H1 (cell line): ENCODE results near the gene TCEA3. TPM values are rescaled to one million over a fixed set of nuclear protein-coding genes. Genes with fewer than 3 reads are reported as not detected.

Experiments used
- CTCF ChIA-PET: fragments of 300-600 bp; sonication (Branson Sonifier 250); formaldehyde crosslinking; loops from one replicate; lab custom pipeline; 2021; ENCODE audit not compliant: partially characterized antibody; lab: Charles Lee
- POLR2A ChIA-PET: fragments of 300-600 bp; sonication (Branson Sonifier 250); formaldehyde crosslinking; loops from one replicate; lab custom pipeline; 2021; ENCODE audit warnings: inconsistent platforms; ENCODE audit not compliant: partially characterized antibody; lab: Charles Lee
- DNase-seq, 2 experiments: peaks; one replicate each; pipeline versions ENCODE4 v3.0.0 to v3.0.0-alpha.2; 2010 to 2022; ENCODE audit warnings: low spot score in 2 of 2, low read depth in 1 of 2, mixed read lengths in 1 of 2
- FAIRE-seq: peaks from 2 replicates; lab custom pipeline; 2011; peaks lifted over from hg19 to GRCh38; lab: Jason Lieb, UNC
- H2AFZ ChIP-seq: 2 replicates; pipeline ENCODE4 v1.8.1; 2012; ENCODE audit warnings: low read length, inconsistent platforms
- H2AK5ac ChIP-seq: 2 replicates; pipeline ENCODE4 v1.6.1; 2013; ENCODE audit warnings: low read depth, low read length
- H2BK120ac ChIP-seq: replicated peaks from 2 replicates; pipeline ENCODE3; 2013; ENCODE audit warnings: low read depth, low read length, inconsistent platforms
- H2BK12ac ChIP-seq: 2 replicates; pipeline ENCODE4 v1.6.1; 2013; ENCODE audit warnings: low read depth, low read length
- H2BK15ac ChIP-seq: 2 replicates; pipeline ENCODE4 v1.6.1; 2013; ENCODE audit warnings: low read length
- H2BK20ac ChIP-seq: 2 replicates; pipeline ENCODE4 v1.6.1; 2013; ENCODE audit warnings: low read length
- H2BK5ac ChIP-seq: 2 replicates; pipeline ENCODE4 v1.6.1; 2013; ENCODE audit warnings: low read depth, low read length
- H3K14ac ChIP-seq: 2 replicates; pipeline ENCODE4 v1.6.1; 2013; ENCODE audit warnings: inconsistent platforms; ENCODE audit not compliant: insufficient read length
- H3K18ac ChIP-seq: 2 replicates; pipeline ENCODE4 v1.6.1; 2013; ENCODE audit warnings: low read length; ENCODE audit errors: extremely low read depth
- H3K23ac ChIP-seq: 2 replicates; pipeline ENCODE4 v1.6.1; 2013; ENCODE audit warnings: inconsistent platforms; ENCODE audit not compliant: insufficient read length
- H3K23me2 ChIP-seq: 2 replicates; pipeline ENCODE4 v1.6.1; 2013; ENCODE audit warnings: low read depth, low read length
- H3K27ac ChIP-seq: 2 replicates; pipeline ENCODE4 v1.6.1; 2011; ENCODE audit warnings: low read depth, low read length, inconsistent platforms
- H3K27me3 ChIP-seq, 4 experiments: replicated peaks in 1 of 4; 1 replicate in 1 of 4; 2 replicates in 3 of 4; pipeline versions ENCODE4 v1.6.1 to v1.8.1; 2011 to 2013; ENCODE audit warnings: low read length in 3 of 4, mild to moderate bottlenecking in 3 of 4, inconsistent platforms in 2 of 4, mixed read lengths in 2 of 4, moderate library complexity in 1 of 4; ENCODE audit not compliant: control insufficient read depth in 3 of 4, insufficient read depth in 3 of 4; ENCODE audit errors: extremely low read depth in 1 of 4
- H3K36me3 ChIP-seq, 4 experiments: 2 replicates each; pipeline versions ENCODE4 v1.6.1 to v1.8.1; 2011 to 2013; ENCODE audit warnings: mild to moderate bottlenecking in 4 of 4, low read length in 3 of 4, moderate library complexity in 2 of 4, control low read depth in 1 of 4, inconsistent platforms in 1 of 4; ENCODE audit not compliant: insufficient read depth in 4 of 4, control insufficient read depth in 2 of 4
- H3K4ac ChIP-seq: replicated peaks from 2 replicates; pipeline ENCODE3; 2013; ENCODE audit warnings: low read length, low read depth, mixed read lengths, inconsistent platforms; ENCODE audit not compliant: insufficient read length
- H3K4me1 ChIP-seq, 4 experiments: replicated peaks in 1 of 4; 1 replicate in 1 of 4; 2 replicates in 3 of 4; pipeline versions ENCODE4 v1.6.1 to v1.8.1; 2011 to 2013; ENCODE audit warnings: low read length in 3 of 4, inconsistent platforms in 2 of 4, mixed read lengths in 1 of 4; ENCODE audit not compliant: insufficient read depth in 4 of 4, control insufficient read depth in 3 of 4
- H3K4me2 ChIP-seq, 2 experiments: 2 replicates each; pipeline versions ENCODE4 v1.6.1 to v1.8.1; 2011 to 2013; ENCODE audit warnings: low read depth in 2 of 2, low read length in 2 of 2, control low read depth in 1 of 2, inconsistent platforms in 1 of 2, mild to moderate bottlenecking in 1 of 2; ENCODE audit not compliant: insufficient read depth in 1 of 2
- H3K4me3 ChIP-seq, 4 experiments: fragments of 200-600, 300-600 bp in 1 of 4; sonication (generic), shearing (Covaris generic), sonication (Bioruptor Twin) in 1 of 4; 2 replicates each; pipeline versions ENCODE4 v1.5.1 to v1.8.1; 2011 to 2016; ENCODE audit warnings: low read length in 4 of 4, low read depth in 3 of 4, control low read depth in 2 of 4, inconsistent platforms in 2 of 4, mild to moderate bottlenecking in 2 of 4, mixed read lengths in 1 of 4, moderate library complexity in 1 of 4; ENCODE audit not compliant: insufficient read depth in 2 of 4; ENCODE audit errors: extremely low read depth in 1 of 4
- H3K56ac ChIP-seq: replicated peaks from 2 replicates; pipeline ENCODE3; 2013; ENCODE audit warnings: low read depth, mild to moderate bottlenecking, mixed read lengths, low read length, inconsistent platforms; ENCODE audit not compliant: insufficient read length
- H3K79me1 ChIP-seq: 2 replicates; pipeline ENCODE4 v1.6.1; 2013; ENCODE audit warnings: low read depth, low read length, control low read depth
- H3K79me2 ChIP-seq, 2 experiments: 2 replicates each; pipeline versions ENCODE4 v1.6.1 to v1.8.1; 2012 to 2013; ENCODE audit warnings: low read length in 2 of 2, mild to moderate bottlenecking in 2 of 2, inconsistent platforms in 1 of 2; ENCODE audit not compliant: insufficient read depth in 2 of 2, control insufficient read depth in 1 of 2
- H3K9ac ChIP-seq, 4 experiments: replicated peaks in 1 of 4; 1 replicate in 1 of 4; 2 replicates in 3 of 4; pipeline versions ENCODE4 v1.6.1 to v1.8.1; 2011 to 2013; ENCODE audit warnings: low read depth in 3 of 4, low read length in 3 of 4, control low read depth in 2 of 4, mild to moderate bottlenecking in 2 of 4, moderate library complexity in 2 of 4, inconsistent platforms in 1 of 4; ENCODE audit errors: extremely low read depth in 1 of 4
- H3K9me3 ChIP-seq, 2 experiments: 2 replicates each; pipeline versions ENCODE4 v1.6.1 to v1.8.1; 2012 to 2013; ENCODE audit warnings: mild to moderate bottlenecking in 2 of 2, moderate library complexity in 2 of 2, control low read depth in 1 of 2, inconsistent platforms in 1 of 2, low read depth in 1 of 2, low read length in 1 of 2, mixed read lengths in 1 of 2; ENCODE audit not compliant: insufficient read depth in 2 of 2
- H4K20me1 ChIP-seq, 2 experiments: replicated peaks in 1 of 2; 2 replicates each; pipeline versions ENCODE3 to v1.8.1; 2011 to 2013; ENCODE audit warnings: inconsistent platforms in 2 of 2, low read length in 2 of 2, mild to moderate bottlenecking in 1 of 2; ENCODE audit not compliant: insufficient read depth in 2 of 2, control insufficient read depth in 1 of 2
- H4K5ac ChIP-seq: 2 replicates; pipeline ENCODE4 v1.6.1; 2013; ENCODE audit warnings: low read length, low read depth, mixed read lengths, inconsistent platforms; ENCODE audit not compliant: insufficient read length
- H4K8ac ChIP-seq: 2 replicates; pipeline ENCODE4 v1.8.0; 2013; ENCODE audit warnings: mild to moderate bottlenecking, moderate library complexity, low read length, inconsistent platforms; ENCODE audit not compliant: insufficient read depth; ENCODE audit errors: extremely low read depth
- H4K91ac ChIP-seq: replicated peaks from 2 replicates; pipeline ENCODE3; 2013; ENCODE audit warnings: low read length, mixed read lengths, inconsistent platforms; ENCODE audit not compliant: insufficient read length
- ASH2L ChIP-seq: fragments of 200-600, 300-600 bp; sonication (generic); IDR thresholded peaks from one replicate; pipeline ENCODE4 v1.7.1; 2017; ENCODE audit warnings: low read length
- ATF2 ChIP-seq: IDR thresholded peaks from 2 replicates; pipeline ENCODE4 v1.6.1; 2012; ENCODE audit warnings: low read length, inconsistent platforms
- BCL11A ChIP-seq, 2 experiments: IDR thresholded peaks; one replicate each; pipeline ENCODE4 v1.6.1; 2011; ENCODE audit warnings: low read depth in 2 of 2, low read length in 2 of 2, mild to moderate bottlenecking in 2 of 2
- CBX8 ChIP-seq: fragments of 300-800, 300-1000 bp; sonication (generic); IDR thresholded peaks from 2 replicates; pipeline ENCODE4 v1.7.1; 2016; ENCODE audit warnings: low read depth, low read length, borderline replicate concordance
- CREB1 ChIP-seq: IDR thresholded peaks from 2 replicates; pipeline ENCODE4 v1.6.1; 2012; ENCODE audit warnings: inconsistent platforms
- HDAC6 ChIP-seq: IDR thresholded peaks from one replicate; pipeline ENCODE4 v1.7.1; 2012; ENCODE audit warnings: low read depth, mild to moderate bottlenecking, inconsistent platforms, low read length, moderate library complexity
- JUND ChIP-seq: IDR thresholded peaks from 2 replicates; pipeline ENCODE4 v1.6.1; 2011; ENCODE audit warnings: mild to moderate bottlenecking, improper control_type of control experiment, low read length
- MAFK ChIP-seq: IDR thresholded peaks from 2 replicates; pipeline ENCODE4 v1.6.1; 2012; ENCODE audit warnings: low read depth, mild to moderate bottlenecking, improper control_type of control experiment, low read length
- RAD21 ChIP-seq, 2 experiments: IDR thresholded peaks in 1 of 2; conservative IDR thresholded peaks in 1 of 2; 2 replicates each; pipeline ENCODE4 v1.6.1; 2011; ENCODE audit warnings: low read depth in 2 of 2, low read length in 2 of 2, improper control_type of control experiment in 1 of 2, inconsistent platforms in 1 of 2, mild to moderate bottlenecking in 1 of 2, moderate library complexity in 1 of 2
- RNF2 ChIP-seq: fragments of 200-900, 300-1000 bp; sonication (generic); IDR thresholded peaks from 2 replicates; pipeline ENCODE4 v1.7.1; 2016; ENCODE audit warnings: borderline replicate concordance, low read depth, mild to moderate bottlenecking, antibody characterized with exemption, low read length; ENCODE audit not compliant: poor library complexity, severe bottlenecking; ENCODE audit errors: missing control alignments
- YY1 ChIP-seq: IDR thresholded peaks from 2 replicates; pipeline ENCODE4 v1.6.1; 2011; ENCODE audit warnings: low read depth, mild to moderate bottlenecking, low read length
- WGBS, 2 experiments: shearing (Covaris generic) in 1 of 2; methylation state at CpG; one replicate each; pipeline versions ENCODE4 v1.1.6 to v1.1.7; 2013 to 2015; ENCODE audit warnings: low lambda C conversion rate in 2 of 2, mixed read lengths in 2 of 2, inconsistent platforms in 1 of 2, low coverage in 1 of 2, missing lambda C conversion rate in 1 of 2; ENCODE audit not compliant: insufficient replicate concordance in 2 of 2, insufficient coverage in 1 of 2, insufficient read length in 1 of 2; ENCODE audit errors: extremely low coverage in 1 of 2, missing lambda C conversion rate in 1 of 2; 5-methylcytosine and 5-hydroxymethylcytosine counted together
- polyA plus RNA-seq, 7 experiments: library from polyadenylated mRNA; depleted of rRNA in 3 of 7; stranded (reverse) in 5 of 7; unstranded in 2 of 7; fragments of >200 nt in 5 of 7; fragments of 200-250 nt in 2 of 7; gene quantifications; 1 replicate in 5 of 7; 2 replicates in 1 of 7; 4 replicates in 1 of 7; pipeline versions ENCODE4 v1.2.1 to v1.2.3, GENCODE V29; 2011 to 2013; ENCODE audit warnings: missing spikeins in 2 of 7, mixed read lengths in 2 of 7
- total RNA-seq: library from RNA; stranded (reverse); fragmentation: NEBNext Ultra II Directional; extraction: Animal tissue kit (Norgen Biotek cat#: 25700); gene quantifications from 2 replicates; pipeline ENCODE4 v1.2.1, GENCODE V29; 2021

TCEA3 gene
- total and polyA plus RNA-seq, 2 of the 8 experiments (the other 6 are each of a cell fraction or from before 2014, with no cell fraction given) = 0.08 TPM; not detected in 1

- Histone ChIP-seq H3K27ac (no peak overlapping the region), H3K14ac (no peak overlapping the region), H2BK120ac (no peak overlapping the region), H3K79me2 (peaks cover 0 to 8% of the 10 kb centered on the region in 2 experiments; a peak in 2 of 4 replicates), H2BK5ac (no peak overlapping the region), H3K23ac (no peak overlapping the region), H4K20me1 (peaks cover 10 to 26% of the 10 kb centered on the region in 2 experiments), H3K9ac (no peak overlapping the region), H3K4me1 (no peaks in the 10 kb centered on the region), H3K23me2 (no peaks in the 10 kb centered on the region), H3K56ac (no peak overlapping the region), H3K4me2 (no peak overlapping the region), H3K4ac (no peak overlapping the region), H3K18ac (no peak overlapping the region), H2AFZ (no peak overlapping the region), H4K91ac (no peak overlapping the region), H2AK5ac (no peak overlapping the region), H2BK12ac (no peak overlapping the region), H3K4me3 (no peak overlapping the region), H2BK15ac (no peak overlapping the region), H4K8ac (no peak overlapping the region), H3K27me3 (no peaks in the 10 kb centered on the region), H4K5ac (no peak overlapping the region), H3K9me3 (no peaks in the 10 kb centered on the region), H3K36me3 (no peaks in the 10 kb centered on the region), H2BK20ac (no peak overlapping the region), H3K79me1 (peaks cover 10% of the 10 kb centered on the region; the same call in 1 of the 2 replicates)
- TF ChIP-seq MAFK = no peak
- TF ChIP-seq JUND = no peak
- TF ChIP-seq YY1 = no peak
- TF ChIP-seq RAD21 (IDR thresholded peaks at IDR 0.05 in 1 of 2, conservative IDR thresholded peaks at IDR 0.05 in 1 of 2; ENCODE audit: low read depth in 2 of 2, low read length in 2 of 2) = no peak
- TF ChIP-seq HDAC6 = no peak
- no peak for TF ChIP-seq ASH2L
- TF ChIP-seq CREB1 = no peak
- no peak for TF ChIP-seq ATF2
- TF ChIP-seq RNF2 = no peak
- TF ChIP-seq BCL11A (IDR thresholded peaks at IDR 0.05; ENCODE audit: low read depth in 2 of 2, low read length in 2 of 2) = no peak
- no peak for TF ChIP-seq CBX8
- ChIA-PET CTCF (interaction anchor here (0.9 to 1.4 kb wide), 4 partner anchors 11 to 28 kb away, joined by 3 read pairs; partner anchors contain the start of gene ASAP3), POLR2A (interaction anchor here (1.8 kb wide), 1 partner anchor 15 kb away, joined by 3 read pairs; the partner anchor contains the start of gene ASAP3)
- DNase-seq (no peak), FAIRE-seq (no peak)
- 73% methylated on average over 5 of the region's 5 CpGs; no CpG with 5 or more reads in 1 of the 2 experiments for whole genome bisulfite sequencing, 2 experiments
Observed at GRCh38 chr1:23469372-23469982, 44.9 kb upstream of the TCEA3 start.
